ENCODE results near the gene SLC6A18. TPM values are rescaled to one million over a fixed set of nuclear protein-coding genes. Genes with fewer than 3 reads are reported as not detected.

The SLC6A18 gene
- total and polyA plus RNA-seq, 2 of the 13 experiments (the other 11 are each of a cell fraction or from before 2014, with no cell fraction given), result not detected

GRCh38 chr5:1215320-1216096 is 9.7 kb upstream of the SLC6A18 start (continued):
- TF ChIP-seq ZNF646 (CRISPR knock-in tag; IDR thresholded peaks at IDR 0.05) (no peak), RELA (CRISPR knock-in tag; IDR thresholded peaks at IDR 0.05) (no peak), ZNF558 (CRISPR knock-in tag; IDR thresholded peaks at IDR 0.05; ENCODE audit: borderline replicate concordance) (no peak), ZC3H13 (CRISPR knock-in tag; IDR thresholded peaks at IDR 0.05) (no peak)

GRCh38 chr5:1216211-1216917 is 8.8 kb upstream of the SLC6A18 start:
- Histone ChIP-seq H3K4me3 (replicated peaks in 1 of 3; ENCODE audit: insufficient read depth in 1 of 3, low read depth in 2 of 3, low read length in 3 of 3) (no peak overlapping the region), H3K4me2 (ENCODE audit: low read depth, low read length) (no peak overlapping the region), H3K79me2 (ENCODE audit: insufficient read depth, low read length) (no peaks in the 10 kb centered on the region), H3K9ac (ENCODE audit: insufficient read depth, low read depth, low read length) (no peak overlapping the region), H3K27ac (ENCODE audit: extremely low read length, insufficient read depth, low read length) (no peak overlapping the region), H2AFZ (ENCODE audit: low read length) (no peak overlapping the region), H3K27me3 (ENCODE audit: control insufficient read depth in 1 of 2, insufficient read depth in 2 of 2, low read length in 2 of 2) (peaks cover 7 to 38% of the 10 kb centered on the region in 2 experiments; a peak in 4 of 5 replicates), H3K36me3 (replicated peaks in 1 of 2; ENCODE audit: control insufficient read depth in 1 of 2, insufficient read depth in 2 of 2, low read length in 2 of 2) (no peaks in the 10 kb centered on the region), H3K4me1 (ENCODE audit: insufficient read depth, low read length) (no peaks in the 10 kb centered on the region), H4K20me1 (ENCODE audit: insufficient read depth, low read length) (no peaks in the 10 kb centered on the region), H3K9me3 (ENCODE audit: low read length) (no peaks in the 10 kb centered on the region)
- FAIRE-seq, result no peak
- WGBS (ENCODE audit: low lambda C conversion rate), result 76% methylated on average over 6 of the region's 38 CpGs
- no peak for ATAC-seq
- no TSS peak for BruUV-seq (replicated peaks)
- intact Hi-C loops (cut with micrococcal nuclease; ENCODE audit: unreplicated experiment) (no loop called here), in situ Hi-C loops (cut with HindIII; ENCODE audit: extremely low pct_ligation_motif_present, low pct_unique_long_range_greater_than_20kb) (no loop called here)
- no peak for DNase-seq (ENCODE audit: low spot score)
- ChIA-PET CTCF (ENCODE audit: low intra/inter-chr PET ratio, low total read pairs) (no interaction called here), POLR2A (no interaction called here)
- no peak for TF ChIP-seq ZSCAN22 (CRISPR knock-in tag; IDR thresholded peaks at IDR 0.05)
- no peak for TF ChIP-seq XRCC5 (optimal IDR thresholded peaks at IDR 0.05; ENCODE audit: low read length)
- TF ChIP-seq ARID4A (CRISPR knock-in tag; IDR thresholded peaks at IDR 0.05; ENCODE audit: borderline replicate concordance), result no peak
- no peak for TF ChIP-seq ZSCAN25 (CRISPR knock-in tag; IDR thresholded peaks at IDR 0.05)
- TF ChIP-seq ATF3 (CRISPR knock-in tag; IDR thresholded peaks at IDR 0.05), result no peak
- no peak for TF ChIP-seq NFKBIZ (CRISPR knock-in tag; IDR thresholded peaks at IDR 0.05)

Measured in HepG2 (cell line).